Amygdala (tissue), 56 donors: ENCODE data around the gene FUBP3.

Experiments used
- DNase-seq, 56 donors: peaks; one replicate each; lab custom pipeline; 2025; lab: John Stamatoyannopoulos, UW

FUBP3 gene

GRCh38 chr9:130606887-130607600 lies 27.7 kb downstream of the FUBP3 start:
- DNase-seq = no peak

GRCh38 chr9:130607640-130608420 lies 28.5 kb downstream of the FUBP3 start:
- DNase-seq = peak in 1 of 56 donors; percentile 52

- DNase-seq = no peak
Observed at GRCh38 chr9:130608554-130609134, 29.3 kb downstream of the FUBP3 start.

- DNase-seq = no peak
Observed at GRCh38 chr9:130609163-130609562, 29.8 kb downstream of the FUBP3 start.

- DNase-seq = no peak
Observed at GRCh38 chr9:130610862-130611707, 31.7 kb downstream of the FUBP3 start.

DNA sequence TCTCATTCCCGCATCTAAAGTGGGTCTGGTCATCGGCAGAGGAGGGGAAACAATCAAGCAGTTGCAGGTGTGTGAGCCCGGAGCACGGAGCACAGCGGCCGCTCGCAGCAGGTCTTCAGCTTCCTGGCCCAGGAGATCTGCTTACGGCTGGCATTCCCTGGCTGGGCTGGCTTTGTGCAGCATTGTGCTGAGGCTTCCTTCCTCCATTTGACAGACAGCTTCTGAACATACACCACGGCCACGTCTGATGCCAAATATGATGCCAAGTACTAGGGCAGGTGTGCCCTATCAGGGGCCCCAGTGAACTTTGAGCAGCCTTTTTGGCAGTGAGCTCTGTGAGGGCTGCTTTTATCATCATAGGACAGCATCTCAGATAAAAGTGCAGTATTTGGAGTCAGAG lies 37.1 kb downstream of the FUBP3 start:
- no peak for DNase-seq

- no peak for DNase-seq
Observed at GRCh38 chr9:130623466-130623865, 44.1 kb downstream of the FUBP3 start.

DNA sequence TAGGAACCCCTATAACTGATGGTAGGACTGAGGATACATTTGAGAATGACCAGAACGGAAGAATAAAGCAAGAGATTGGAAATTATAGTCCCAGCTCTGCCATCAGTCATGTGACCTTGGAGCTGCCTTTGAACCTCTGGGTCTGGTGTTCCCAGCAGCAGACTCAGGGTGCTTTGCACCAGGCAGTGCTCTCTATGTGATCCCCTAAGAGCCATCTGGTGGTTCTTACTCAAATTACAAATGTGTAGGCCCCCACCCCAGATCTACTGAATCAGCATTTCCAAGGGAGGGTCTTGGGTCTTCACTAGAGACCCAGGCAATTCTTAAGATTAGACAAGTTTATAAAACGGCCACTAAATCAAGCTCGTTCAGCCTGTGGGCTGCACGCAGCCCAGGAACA lies 44.8 kb downstream of the FUBP3 start:
- no peak for DNase-seq

- DNase-seq = no peak
Observed at GRCh38 chr9:130626249-130626996, 47.0 kb downstream of the FUBP3 start.

GRCh38 chr9:130627051-130627450 lies 47.7 kb downstream of the FUBP3 start:
- DNase-seq = peak in 21 of 56 donors; percentile 4 to 58 (median 26)

GRCh38 chr9:130627896-130628792 lies 48.8 kb downstream of the FUBP3 start:
- DNase-seq = no peak

- peak in 16 of 56 donors; percentile 6 to 58 (median 22) for DNase-seq
Observed at GRCh38 chr9:130629443-130630070, 50.2 kb downstream of the FUBP3 start.

- no peak for DNase-seq
Observed at GRCh38 chr9:130630071-130630450, 50.7 kb downstream of the FUBP3 start.

DNA sequence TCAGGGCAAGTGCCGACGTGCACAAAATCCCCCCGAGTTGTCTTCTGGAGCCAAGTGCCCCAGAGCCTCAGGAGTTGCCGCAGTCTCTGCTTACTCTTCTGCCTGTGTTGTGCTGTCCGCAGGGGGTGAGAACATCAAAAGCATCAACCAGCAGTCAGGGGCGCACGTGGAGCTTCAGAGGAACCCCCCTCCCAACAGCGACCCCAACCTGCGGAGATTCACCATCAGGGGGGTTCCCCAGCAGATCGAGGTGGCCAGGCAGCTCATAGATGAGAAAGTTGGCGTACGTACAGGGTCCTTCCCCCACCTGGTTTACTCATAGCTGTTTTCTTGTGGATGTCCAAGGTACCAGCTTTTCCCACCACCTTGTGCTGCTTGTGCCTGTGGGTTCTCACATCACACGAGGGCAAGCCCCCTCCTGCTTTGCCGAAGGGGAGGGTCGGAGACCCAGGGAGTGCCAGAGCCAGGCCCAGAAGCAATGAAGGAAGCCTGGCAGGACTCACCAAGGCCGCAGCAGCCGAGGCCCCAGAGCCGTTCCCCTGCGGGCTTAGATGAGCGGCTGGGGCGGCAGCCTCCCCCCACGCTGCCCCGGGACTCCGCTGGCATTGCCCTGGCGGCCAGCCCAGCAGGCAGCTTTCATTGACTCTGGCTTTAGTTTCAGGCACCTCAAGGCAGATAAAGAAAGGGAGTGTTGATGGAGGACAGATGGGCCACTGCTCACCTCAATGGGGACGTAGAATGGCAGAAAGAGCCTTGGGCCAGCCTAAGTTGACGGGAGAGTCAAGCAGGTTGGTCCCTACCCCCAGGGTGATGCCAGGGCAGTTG lies 51.3 kb downstream of the FUBP3 start:
- DNase-seq = peak in 9 of 56 donors; percentile 8 to 33 (median 22)

- DNase-seq = no peak
Observed at GRCh38 chr9:130631331-130632080, 52.1 kb downstream of the FUBP3 start.

DNA sequence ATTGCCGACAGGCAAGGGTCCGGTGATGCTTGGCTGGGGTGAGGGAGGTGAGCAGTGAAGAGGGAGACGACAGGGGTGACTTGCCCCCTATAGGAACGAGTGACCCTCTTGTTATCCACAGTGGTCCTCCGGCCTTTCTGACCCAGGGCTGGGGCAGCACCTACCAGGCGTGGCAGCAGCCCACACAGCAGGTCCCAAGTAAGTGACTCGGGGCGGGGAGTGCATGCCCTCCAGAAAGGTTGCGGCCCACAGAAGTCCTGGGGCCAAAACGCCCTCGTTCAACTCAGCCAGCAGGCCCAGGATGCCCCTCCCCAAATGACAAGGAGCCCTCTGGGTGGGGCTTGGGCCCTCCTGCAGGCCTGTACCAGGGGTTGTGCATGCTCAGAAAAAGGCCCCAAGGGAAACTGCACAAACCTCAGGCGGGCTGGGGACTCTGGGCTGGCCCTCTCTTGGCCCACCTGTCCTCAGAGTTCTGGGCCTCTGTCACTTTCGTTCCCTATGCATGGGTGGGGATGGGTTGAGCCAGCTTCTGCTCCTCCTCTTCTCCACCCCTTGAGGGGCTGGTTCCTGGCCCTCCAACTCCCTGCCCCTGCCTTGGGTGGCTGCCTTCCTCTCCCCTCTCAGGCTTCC lies 52.8 kb downstream of the FUBP3 start:
- DNase-seq = no peak
